ENCODE results near the gene RB1.
A peak's percentile ranks its signal among the peaks of the same experiment; 100 is the strongest.

RB1 gene

GRCh38 chr13:48478391-48478790 is 174.8 kb downstream of the RB1 start:
- DNase-seq (ENCODE audit: low spot score): no peak
- no peak for TF ChIP-seq CTCF (conservative IDR thresholded peaks at IDR 0.05; ENCODE audit: low read depth)
- CTCF ChIA-PET: no interaction called here
- POLR2A ChIA-PET (ENCODE audit: low non-redundant PET): no interaction called here
- H3K27ac ChIP-seq: no peak overlapping the region

- ChIA-PET CTCF (interaction anchor here (0.6 kb wide), 1 partner anchor 361 kb away, joined by 3 read pairs; no protein-coding TSS in a partner anchor), POLR2A (ENCODE audit: low non-redundant PET) (no interaction called here)
- DNase-seq (ENCODE audit: low spot score): no peak
- H3K27ac ChIP-seq: no peak overlapping the region
- no peak for TF ChIP-seq CTCF (conservative IDR thresholded peaks at IDR 0.05; ENCODE audit: low read depth)
These were observed 180.0 kb downstream of the RB1 start for GRCh38 chr13:48483575-48483974.

- H3K27ac ChIP-seq: peak overlapping the region; percentile 63
- TF ChIP-seq CTCF (conservative IDR thresholded peaks at IDR 0.05; ENCODE audit: low read depth): no peak
- ChIA-PET CTCF (no interaction called here), POLR2A (ENCODE audit: low non-redundant PET) (no interaction called here)
- DNase-seq (ENCODE audit: low spot score): no peak
These were observed 181.9 kb downstream of the RB1 start for GRCh38 chr13:48485432-48485831.

GRCh38 chr13:48486362-48486761 is 182.8 kb downstream of the RB1 start:
- no peak for TF ChIP-seq CTCF (conservative IDR thresholded peaks at IDR 0.05; ENCODE audit: low read depth)
- no peak overlapping the region for H3K27ac ChIP-seq
- POLR2A ChIA-PET (ENCODE audit: low non-redundant PET): interaction anchor here (0.6 kb wide), 1 partner anchor 84 kb away, joined by 3 read pairs; no protein-coding TSS in a partner anchor
- CTCF ChIA-PET: interaction anchor here (0.6 kb wide), 1 partner anchor 424 kb away, joined by 3 read pairs; no protein-coding TSS in a partner anchor
- no peak for DNase-seq (ENCODE audit: low spot score)

GRCh38 chr13:48486836-48487235 is 183.3 kb downstream of the RB1 start:
- CTCF ChIA-PET: no interaction called here

GRCh38 chr13:48487968-48488367 is 184.4 kb downstream of the RB1 start:
- no peak for DNase-seq (ENCODE audit: low spot score)
- no peak overlapping the region for H3K27ac ChIP-seq
- no peak for TF ChIP-seq CTCF (conservative IDR thresholded peaks at IDR 0.05; ENCODE audit: low read depth)
- ChIA-PET CTCF (no interaction called here), POLR2A (ENCODE audit: low non-redundant PET) (no interaction called here)

More at GRCh38 chr13:48486836-48487235, 183.3 kb downstream of the RB1 start:
- DNase-seq (ENCODE audit: low spot score): no peak
- POLR2A ChIA-PET (ENCODE audit: low non-redundant PET): no interaction called here
- no peak overlapping the region for H3K27ac ChIP-seq
- no peak for TF ChIP-seq CTCF (conservative IDR thresholded peaks at IDR 0.05; ENCODE audit: low read depth)

GRCh38 chr13:48488995-48489394 is 185.4 kb downstream of the RB1 start:
- TF ChIP-seq CTCF (conservative IDR thresholded peaks at IDR 0.05; ENCODE audit: low read depth): no peak
- ChIA-PET CTCF (no interaction called here), POLR2A (ENCODE audit: low non-redundant PET) (no interaction called here)
- no peak overlapping the region for H3K27ac ChIP-seq
- DNase-seq (ENCODE audit: low spot score): no peak

Measured in RWPE1 (cell line).